Mesothelial cell of epicardium (in vitro differentiated cells): ENCODE measurements around the gene TMPRSS4. TPM values are rescaled to one million over a fixed set of nuclear protein-coding genes. Genes with fewer than 3 reads are reported as not detected.
"Not testable (repeated sequence)": the region's sequence is repeated elsewhere in the genome, so short reads cannot be mapped to it uniquely, and the experiment has no call there.

Source experiments
- DNase-seq, 2 experiments: peaks; one replicate each; pipeline ENCODE4 v3.0.0; 2021; ENCODE audit warnings: low spot score in 2 of 2; ENCODE audit not compliant: unreplicated experiment in 2 of 2
- H3K27ac Mint-ChIP-seq: 2 replicates; pipeline ENCODE4 v1.8.0; 2021; ENCODE audit warnings: mixed read lengths
- H3K27me3 Mint-ChIP-seq: 2 replicates; pipeline ENCODE4 v1.8.0; 2021; ENCODE audit warnings: low read depth, mixed read lengths
- H3K36me3 Mint-ChIP-seq: 2 replicates; pipeline ENCODE4 v1.8.0; 2021; ENCODE audit warnings: mixed read lengths
- H3K4me1 Mint-ChIP-seq: 2 replicates; pipeline ENCODE4 v1.8.0; 2021; ENCODE audit warnings: mixed read lengths
- H3K4me3 Mint-ChIP-seq: 2 replicates; pipeline ENCODE4 v1.8.0; 2021; ENCODE audit warnings: mild to moderate bottlenecking, moderate library complexity, mixed read lengths
- H3K9me3 Mint-ChIP-seq: 2 replicates; pipeline ENCODE4 v1.8.0; 2021; ENCODE audit warnings: mixed read lengths
- CTCF ChIP-seq: fragments of 200-600 bp; sonication (generic); IDR thresholded peaks from one replicate; pipeline ENCODE4 v1.5.0; 2021; ENCODE audit warnings: antibody characterized with exemption; ENCODE audit not compliant: unreplicated experiment
- total RNA-seq: library from RNA; stranded (reverse); gene quantifications from 3 replicates; pipeline ENCODE4 v1.2.1, GENCODE V29; 2021

The TMPRSS4 gene
- total RNA-seq, 1 donor from 2014 or later, result 0.94 TPM

DNA sequence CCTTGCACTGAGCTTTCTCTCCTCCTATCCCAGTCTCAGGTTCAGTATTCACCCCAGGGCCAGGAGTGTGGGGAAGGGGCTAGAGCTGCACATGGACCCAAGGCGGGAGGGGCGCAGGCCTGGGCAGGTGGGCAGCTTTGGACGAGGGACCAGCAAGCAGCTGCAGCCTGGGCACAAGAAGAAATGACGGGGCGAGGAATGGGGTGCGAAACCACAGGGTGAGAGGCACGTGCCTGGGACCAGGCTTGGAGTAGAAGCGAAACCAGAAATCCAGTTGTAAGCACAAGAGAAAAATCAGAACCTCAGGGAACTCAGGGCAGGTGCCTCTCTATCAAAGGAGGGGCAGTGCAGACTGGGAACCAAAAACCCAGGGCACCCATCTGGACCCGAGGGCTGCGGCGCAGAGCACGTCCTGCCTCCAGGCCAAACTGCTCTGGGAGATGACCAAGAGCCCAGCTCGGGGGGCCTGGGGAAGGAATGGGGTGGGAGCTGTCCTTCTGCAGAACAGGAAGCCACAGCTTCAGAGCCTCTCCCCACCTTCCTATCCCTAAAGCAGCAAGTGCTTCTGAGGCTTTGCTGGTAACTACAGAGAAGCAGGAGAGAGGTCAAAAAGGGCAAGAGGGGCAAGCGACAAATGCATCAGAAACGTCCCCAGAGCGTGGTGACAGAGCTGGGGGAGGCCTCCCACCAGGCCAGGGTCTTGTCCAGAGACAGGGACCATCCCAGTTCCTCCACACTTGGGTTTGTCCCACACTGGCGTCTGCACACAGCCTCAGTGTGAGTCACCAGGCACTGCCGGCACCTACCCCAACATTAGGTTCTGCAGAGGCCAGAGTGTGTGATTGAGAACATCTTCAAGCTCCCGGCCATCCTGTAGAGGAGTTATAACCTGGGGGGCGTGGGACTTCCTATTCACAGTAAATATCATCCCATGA lies 18.3 kb upstream of the TMPRSS4 start:
- no peak overlapping the region for H3K27ac Mint-ChIP-seq
- no peak for DNase-seq
- no peak for TF ChIP-seq CTCF
- no peaks in the 10 kb centered on the region for H3K36me3 Mint-ChIP-seq
- H3K9me3 Mint-ChIP-seq, result no peaks in the 10 kb centered on the region
- H3K4me3 Mint-ChIP-seq, result no peak overlapping the region
- peaks cover 30% of the 10 kb centered on the region for H3K27me3 Mint-ChIP-seq
- H3K4me1 Mint-ChIP-seq, result peaks cover 10% of the 10 kb centered on the region

GRCh38 chr11:118059246-118059940 lies 17.5 kb upstream of the TMPRSS4 start:
- Mint-ChIP-seq H3K9me3 (no peaks in the 10 kb centered on the region), H3K27me3 (peaks cover 30% of the 10 kb centered on the region), H3K4me1 (peaks cover 10% of the 10 kb centered on the region), H3K4me3 (no peak overlapping the region), H3K27ac (no peak overlapping the region), H3K36me3 (no peaks in the 10 kb centered on the region)
- no peak for TF ChIP-seq CTCF
- DNase-seq, result no peak

GRCh38 chr11:118060081-118060661 lies 16.7 kb upstream of the TMPRSS4 start:
- Mint-ChIP-seq H3K9me3 (no peaks in the 10 kb centered on the region), H3K27me3 (peaks cover 30% of the 10 kb centered on the region), H3K4me3 (no peak overlapping the region), H3K4me1 (peaks cover 10% of the 10 kb centered on the region), H3K27ac (no peak overlapping the region), H3K36me3 (no peaks in the 10 kb centered on the region)
- no peak for TF ChIP-seq CTCF
- DNase-seq, result no peak

- H3K36me3 Mint-ChIP-seq, result no peaks in the 10 kb centered on the region
- peaks cover 10% of the 10 kb centered on the region for H3K4me1 Mint-ChIP-seq
- TF ChIP-seq CTCF, result no peak
- no peak overlapping the region for H3K4me3 Mint-ChIP-seq
- H3K27me3 Mint-ChIP-seq, result peaks cover 30% of the 10 kb centered on the region
- H3K27ac Mint-ChIP-seq, result no peak overlapping the region
- H3K9me3 Mint-ChIP-seq, result no peaks in the 10 kb centered on the region
- no peak for DNase-seq
Measured at GRCh38 chr11:118060869-118061268, 16.0 kb upstream of the TMPRSS4 start.

DNA sequence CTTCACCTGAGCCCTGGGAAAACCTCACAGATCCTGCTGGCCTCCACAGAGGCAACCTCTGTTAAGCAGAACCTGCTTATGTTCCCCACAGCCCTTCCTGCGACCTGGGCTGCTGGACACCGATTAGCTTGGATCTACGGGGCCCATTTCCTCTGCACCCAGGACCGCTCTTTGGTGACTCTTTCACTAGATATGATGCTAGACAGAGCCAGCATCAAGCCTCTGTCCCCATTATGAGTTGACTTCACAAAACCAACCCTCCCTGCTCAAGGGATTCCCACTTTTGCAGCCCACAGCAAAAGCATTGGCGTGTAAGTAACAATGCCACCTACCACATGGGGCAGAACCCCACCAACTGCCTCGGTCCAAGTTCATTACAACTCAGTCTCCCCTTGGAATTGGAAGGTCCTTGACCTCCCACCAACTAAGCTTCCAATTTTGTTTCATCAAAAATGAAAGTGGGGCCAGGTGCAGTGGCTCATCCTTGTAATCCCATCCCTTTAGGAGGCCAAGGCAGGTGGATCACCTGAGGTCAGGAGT lies 15.2 kb upstream of the TMPRSS4 start:
- Mint-ChIP-seq H3K27ac (no peak overlapping the region), H3K4me3 (no peak overlapping the region), H3K9me3 (no peaks in the 10 kb centered on the region), H3K4me1 (peaks cover 10% of the 10 kb centered on the region), H3K27me3 (peaks cover 26% of the 10 kb centered on the region), H3K36me3 (no peaks in the 10 kb centered on the region)
- TF ChIP-seq CTCF, result no peak
- DNase-seq, result no peak

- DNase-seq, H3K27ac Mint-ChIP-seq, H3K36me3 Mint-ChIP-seq, H3K4me1 Mint-ChIP-seq, H3K4me3 Mint-ChIP-seq, H3K9me3 Mint-ChIP-seq: not testable (repeated sequence)
- H3K27me3 Mint-ChIP-seq, result peaks cover 21% of the 10 kb centered on the region
Measured at GRCh38 chr11:118062181-118062580, 14.7 kb upstream of the TMPRSS4 start.

DNA sequence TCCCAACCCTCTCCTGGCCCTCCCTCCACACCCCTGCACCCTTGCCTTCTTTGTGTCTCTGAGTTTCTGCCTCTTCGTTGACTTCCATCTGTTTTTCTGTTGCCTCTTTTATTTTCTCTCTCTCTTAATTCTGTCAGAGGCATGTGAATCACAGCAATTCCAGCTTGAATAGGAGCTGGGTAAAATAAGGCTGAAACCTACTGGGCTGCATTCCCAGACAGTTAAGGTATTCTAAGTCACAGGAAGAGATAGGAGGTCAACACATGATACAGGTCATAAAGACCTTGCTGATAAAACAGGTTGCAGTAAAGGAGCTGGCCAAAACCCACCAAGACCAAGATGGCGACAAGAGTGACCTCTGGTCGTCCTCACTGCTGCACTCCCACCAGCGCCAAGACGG lies 14.2 kb upstream of the TMPRSS4 start:
- not testable (repeated sequence) for H3K4me3 Mint-ChIP-seq, H3K27ac Mint-ChIP-seq, DNase-seq, H3K36me3 Mint-ChIP-seq, H3K9me3 Mint-ChIP-seq, H3K4me1 Mint-ChIP-seq
- H3K27me3 Mint-ChIP-seq, result peaks cover 17% of the 10 kb centered on the region
